IgD-negative memory B cell (primary cell): ENCODE results near the gene TMEM47. TPM values are rescaled to one million over a fixed set of nuclear protein-coding genes. Genes with fewer than 3 reads are reported as not detected.

ENCODE experiments used
- H3K27ac Mint-ChIP-seq, 3 donors: one replicate each; pipeline ENCODE4 v1.8.0; 2020 to 2022; ENCODE audit warnings: mild to moderate bottlenecking in 3 of 3, mixed read lengths in 3 of 3, moderate library complexity in 1 of 3
- H3K27me3 Mint-ChIP-seq: one replicate; pipeline ENCODE4 v1.8.0; 2021; ENCODE audit warnings: mixed read lengths
- H3K36me3 Mint-ChIP-seq: one replicate; pipeline ENCODE4 v1.8.0; 2020; ENCODE audit warnings: mild to moderate bottlenecking, mixed read lengths
- H3K4me1 Mint-ChIP-seq, 3 donors: one replicate each; pipeline ENCODE4 v1.8.0; 2020 to 2022; ENCODE audit warnings: mixed read lengths in 3 of 3, mild to moderate bottlenecking in 1 of 3
- H3K4me3 Mint-ChIP-seq, 4 donors: one replicate each; pipeline ENCODE4 v1.8.0; 2020 to 2022; ENCODE audit warnings: mild to moderate bottlenecking in 4 of 4, mixed read lengths in 4 of 4, moderate library complexity in 3 of 4
- H3K9me3 Mint-ChIP-seq, 3 donors: one replicate each; pipeline ENCODE4 v1.8.0; 2020 to 2021; ENCODE audit warnings: mixed read lengths in 3 of 3, mild to moderate bottlenecking in 1 of 3
- polyA plus RNA-seq: library from polyadenylated mRNA; unstranded; fragments of 300-500 nt; fragmentation: Illumina TruSeq; gene quantifications from one replicate; pipeline ENCODE4 v1.2.3, GENCODE V29; 2021

Gene TMEM47
- polyA plus RNA-seq: not detected

- H3K4me1 Mint-ChIP-seq: peaks cover 0 to 4% (median 2%) of the 10 kb centered on the region in 3 donors
- H3K27me3 Mint-ChIP-seq: peaks cover 10% of the 10 kb centered on the region
- peaks cover 2% of the 10 kb centered on the region for H3K36me3 Mint-ChIP-seq
- H3K4me3 Mint-ChIP-seq: no peak within 1 kb of the TSS
- peak within 1 kb of the TSS in 1 of 3 donors; percentile 91 for H3K27ac Mint-ChIP-seq
- H3K9me3 Mint-ChIP-seq: peaks cover 0 to 5% (median 3%) of the 10 kb centered on the region in 3 donors
These were observed at the start of gene TMEM47 for GRCh38 chrX:34656842-34657725. Gene TMEM47 (minus strand): TSS chrX:34657285. CDS start chrX:34657029, 256 bp downstream.

GRCh38 chrX:34687095-34687494, 30.0 kb upstream of the TMEM47 start:
- no peaks in the 10 kb centered on the region for H3K27me3 Mint-ChIP-seq
- H3K4me3 Mint-ChIP-seq: no peak overlapping the region
- H3K36me3 Mint-ChIP-seq: no peaks in the 10 kb centered on the region
- H3K9me3 Mint-ChIP-seq: peaks cover 5 to 18% (median 9%) of the 10 kb centered on the region in 3 donors
- peaks cover 0 to 3% (median 0%) of the 10 kb centered on the region in 3 donors for H3K4me1 Mint-ChIP-seq
- no peak overlapping the region for H3K27ac Mint-ChIP-seq

GRCh38 chrX:34659575-34659974, 2.5 kb upstream of the TMEM47 start:
- Mint-ChIP-seq H3K27me3 (peaks cover 9% of the 10 kb centered on the region), H3K27ac (no peak overlapping the region), H3K36me3 (peaks cover 2% of the 10 kb centered on the region), H3K4me1 (peaks cover 0 to 4% (median 2%) of the 10 kb centered on the region in 3 donors), H3K4me3 (no peak overlapping the region), H3K9me3 (peaks cover 0 to 5% (median 3%) of the 10 kb centered on the region in 3 donors)

GRCh38 chrX:34658326-34658725, 1.2 kb upstream of the TMEM47 start:
- Mint-ChIP-seq H3K4me1 (peaks cover 0 to 4% (median 2%) of the 10 kb centered on the region in 3 donors), H3K36me3 (peaks cover 2% of the 10 kb centered on the region), H3K9me3 (peaks cover 0 to 5% (median 3%) of the 10 kb centered on the region in 3 donors), H3K4me3 (no peak overlapping the region), H3K27ac (no peak overlapping the region), H3K27me3 (peaks cover 10% of the 10 kb centered on the region)

GRCh38 chrX:34657726-34658070, 613 bp upstream of the TMEM47 start:
- no peak overlapping the region for H3K4me3 Mint-ChIP-seq

GRCh38 chrX:34656467-34656841, 631 bp downstream of the TMEM47 start:
- Mint-ChIP-seq H3K4me3 (no peak overlapping the region), H3K27me3 (peaks cover 10% of the 10 kb centered on the region), H3K36me3 (peaks cover 2% of the 10 kb centered on the region), H3K9me3 (peaks cover 0 to 2% (median 0%) of the 10 kb centered on the region in 3 donors), H3K4me1 (peaks cover 0 to 4% (median 2%) of the 10 kb centered on the region in 3 donors), H3K27ac (peak overlapping the region in 1 of 3 donors; percentile 91)

More at GRCh38 chrX:34657726-34658070, 613 bp upstream of the TMEM47 start:
- H3K36me3 Mint-ChIP-seq: peaks cover 2% of the 10 kb centered on the region
- H3K9me3 Mint-ChIP-seq: peaks cover 0 to 5% (median 3%) of the 10 kb centered on the region in 3 donors
- peaks cover 0 to 4% (median 2%) of the 10 kb centered on the region in 3 donors for H3K4me1 Mint-ChIP-seq
- peaks cover 10% of the 10 kb centered on the region for H3K27me3 Mint-ChIP-seq
- H3K27ac Mint-ChIP-seq: no peak overlapping the region

- Mint-ChIP-seq H3K27me3 (peaks cover 10% of the 10 kb centered on the region), H3K27ac (peak overlapping the region in 1 of 3 donors; percentile 91), H3K9me3 (peaks cover 0 to 2% (median 0%) of the 10 kb centered on the region in 3 donors), H3K36me3 (peaks cover 2% of the 10 kb centered on the region), H3K4me3 (no peak overlapping the region), H3K4me1 (peaks cover 0 to 4% (median 2%) of the 10 kb centered on the region in 3 donors)
These were observed 1.3 kb downstream of the TMEM47 start for GRCh38 chrX:34655501-34656455.

- peaks cover 2% of the 10 kb centered on the region for H3K36me3 Mint-ChIP-seq
- H3K4me3 Mint-ChIP-seq: no peak overlapping the region
- peaks cover 0 to 4% (median 2%) of the 10 kb centered on the region in 3 donors for H3K4me1 Mint-ChIP-seq
- peaks cover 0 to 3% (median 2%) of the 10 kb centered on the region in 3 donors for H3K9me3 Mint-ChIP-seq
- peaks cover 10% of the 10 kb centered on the region for H3K27me3 Mint-ChIP-seq
- no peak overlapping the region for H3K27ac Mint-ChIP-seq
These were observed 2.2 kb downstream of the TMEM47 start for GRCh38 chrX:34654696-34655490.

GRCh38 chrX:34653811-34654210, 3.3 kb downstream of the TMEM47 start:
- no peaks in the 10 kb centered on the region for H3K36me3 Mint-ChIP-seq
- H3K4me3 Mint-ChIP-seq: no peak overlapping the region
- H3K27me3 Mint-ChIP-seq: peaks cover 10% of the 10 kb centered on the region
- no peak overlapping the region for H3K27ac Mint-ChIP-seq
- peaks cover 2 to 4% (median 3%) of the 10 kb centered on the region in 3 donors for H3K9me3 Mint-ChIP-seq
- H3K4me1 Mint-ChIP-seq: peaks cover 0 to 4% (median 2%) of the 10 kb centered on the region in 3 donors

- H3K27ac Mint-ChIP-seq: no peak overlapping the region
- H3K36me3 Mint-ChIP-seq: no peaks in the 10 kb centered on the region
- no peak overlapping the region for H3K4me3 Mint-ChIP-seq
- no peaks in the 10 kb centered on the region for H3K4me1 Mint-ChIP-seq
- no peaks in the 10 kb centered on the region for H3K9me3 Mint-ChIP-seq
- H3K27me3 Mint-ChIP-seq: no peaks in the 10 kb centered on the region
These were observed 14.2 kb downstream of the TMEM47 start for GRCh38 chrX:34642849-34643248.

- Mint-ChIP-seq H3K27ac (no peak overlapping the region), H3K4me1 (no peaks in the 10 kb centered on the region), H3K27me3 (no peaks in the 10 kb centered on the region), H3K9me3 (peaks cover 0 to 6% (median 2%) of the 10 kb centered on the region in 3 donors), H3K36me3 (peaks cover 3% of the 10 kb centered on the region), H3K4me3 (no peak overlapping the region)
These were observed 19.0 kb downstream of the TMEM47 start for GRCh38 chrX:34638116-34638515.

- Mint-ChIP-seq H3K4me3 (no peak overlapping the region), H3K36me3 (peaks cover 3% of the 10 kb centered on the region), H3K4me1 (no peaks in the 10 kb centered on the region), H3K27ac (no peak overlapping the region), H3K9me3 (peaks cover 0 to 7% (median 2%) of the 10 kb centered on the region in 3 donors), H3K27me3 (no peaks in the 10 kb centered on the region)
These were observed 22.7 kb downstream of the TMEM47 start for GRCh38 chrX:34634349-34634748.

- Mint-ChIP-seq H3K4me3 (no peak overlapping the region), H3K36me3 (peaks cover 3% of the 10 kb centered on the region), H3K4me1 (no peaks in the 10 kb centered on the region)
These were observed 24.7 kb downstream of the TMEM47 start for GRCh38 chrX:34632384-34632783.

More at GRCh38 chrX:34632384-34632783, 24.7 kb downstream of the TMEM47 start:
- H3K27me3 Mint-ChIP-seq: no peaks in the 10 kb centered on the region
- H3K9me3 Mint-ChIP-seq: peaks cover 0 to 7% (median 0%) of the 10 kb centered on the region in 3 donors
- no peak overlapping the region for H3K27ac Mint-ChIP-seq
